Astrocyte (in vitro differentiated cells and primary cell): ENCODE measurements around the gene ATP1A1.

Experiments used
- EZH2 ChIP-seq: IDR thresholded peaks from 2 replicates; pipeline ENCODE4 v1.6.1; 2012; ENCODE audit warnings: mild to moderate bottlenecking, low read length, inconsistent platforms; ENCODE audit not compliant: insufficient read depth
- TF ChIP-seq, protein P1 (sequence below): IDR thresholded peaks from 2 replicates; pipeline ENCODE4 v1.5.1; 2011; ENCODE audit warnings: low read depth, mild to moderate bottlenecking, inconsistent platforms, low read length, moderate library complexity; ENCODE audit not compliant: insufficient read depth

DNA sequence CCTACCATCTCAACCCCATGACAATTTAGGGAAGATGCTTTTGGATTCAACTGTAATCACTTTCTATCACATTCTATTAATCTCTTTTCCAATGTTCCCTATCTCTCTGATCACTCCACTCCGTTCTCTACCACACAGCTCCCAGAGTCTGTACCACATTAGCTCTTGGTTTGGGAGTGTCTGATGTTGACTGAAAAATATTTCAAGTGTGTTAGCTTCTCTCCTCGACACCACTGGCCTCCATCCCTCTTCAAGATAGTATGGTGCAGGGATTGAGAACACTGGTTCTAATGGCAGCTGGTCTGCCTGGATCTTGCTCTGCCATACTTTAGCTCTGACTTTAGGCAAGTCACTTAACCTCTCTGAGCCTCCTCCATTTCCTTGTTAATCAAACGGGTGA, 39.9 kb downstream of the ATP1A1 start:
- TF ChIP-seq, protein P1, sequence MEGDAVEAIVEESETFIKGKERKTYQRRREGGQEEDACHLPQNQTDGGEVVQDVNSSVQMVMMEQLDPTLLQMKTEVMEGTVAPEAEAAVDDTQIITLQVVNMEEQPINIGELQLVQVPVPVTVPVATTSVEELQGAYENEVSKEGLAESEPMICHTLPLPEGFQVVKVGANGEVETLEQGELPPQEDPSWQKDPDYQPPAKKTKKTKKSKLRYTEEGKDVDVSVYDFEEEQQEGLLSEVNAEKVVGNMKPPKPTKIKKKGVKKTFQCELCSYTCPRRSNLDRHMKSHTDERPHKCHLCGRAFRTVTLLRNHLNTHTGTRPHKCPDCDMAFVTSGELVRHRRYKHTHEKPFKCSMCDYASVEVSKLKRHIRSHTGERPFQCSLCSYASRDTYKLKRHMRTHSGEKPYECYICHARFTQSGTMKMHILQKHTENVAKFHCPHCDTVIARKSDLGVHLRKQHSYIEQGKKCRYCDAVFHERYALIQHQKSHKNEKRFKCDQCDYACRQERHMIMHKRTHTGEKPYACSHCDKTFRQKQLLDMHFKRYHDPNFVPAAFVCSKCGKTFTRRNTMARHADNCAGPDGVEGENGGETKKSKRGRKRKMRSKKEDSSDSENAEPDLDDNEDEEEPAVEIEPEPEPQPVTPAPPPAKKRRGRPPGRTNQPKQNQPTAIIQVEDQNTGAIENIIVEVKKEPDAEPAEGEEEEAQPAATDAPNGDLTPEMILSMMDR = no peak
- no peak for TF ChIP-seq EZH2
